ENCODE measurements around the gene NELFA.
"Not testable (repeated sequence)": the region's sequence is repeated elsewhere in the genome, so short reads cannot be mapped to it uniquely, and the experiment has no call there.

NELFA gene

GRCh38 chr4:1997712-1998111 is 11.1 kb downstream of the NELFA start:
- no peak for DNase-seq (ENCODE audit: low read depth)
- TF ChIP-seq, protein P1, sequence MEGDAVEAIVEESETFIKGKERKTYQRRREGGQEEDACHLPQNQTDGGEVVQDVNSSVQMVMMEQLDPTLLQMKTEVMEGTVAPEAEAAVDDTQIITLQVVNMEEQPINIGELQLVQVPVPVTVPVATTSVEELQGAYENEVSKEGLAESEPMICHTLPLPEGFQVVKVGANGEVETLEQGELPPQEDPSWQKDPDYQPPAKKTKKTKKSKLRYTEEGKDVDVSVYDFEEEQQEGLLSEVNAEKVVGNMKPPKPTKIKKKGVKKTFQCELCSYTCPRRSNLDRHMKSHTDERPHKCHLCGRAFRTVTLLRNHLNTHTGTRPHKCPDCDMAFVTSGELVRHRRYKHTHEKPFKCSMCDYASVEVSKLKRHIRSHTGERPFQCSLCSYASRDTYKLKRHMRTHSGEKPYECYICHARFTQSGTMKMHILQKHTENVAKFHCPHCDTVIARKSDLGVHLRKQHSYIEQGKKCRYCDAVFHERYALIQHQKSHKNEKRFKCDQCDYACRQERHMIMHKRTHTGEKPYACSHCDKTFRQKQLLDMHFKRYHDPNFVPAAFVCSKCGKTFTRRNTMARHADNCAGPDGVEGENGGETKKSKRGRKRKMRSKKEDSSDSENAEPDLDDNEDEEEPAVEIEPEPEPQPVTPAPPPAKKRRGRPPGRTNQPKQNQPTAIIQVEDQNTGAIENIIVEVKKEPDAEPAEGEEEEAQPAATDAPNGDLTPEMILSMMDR (IDR thresholded peaks at IDR 0.05; ENCODE audit: insufficient read depth, low read depth, low read length, missing control alignments): no peak
- H3K4me3 ChIP-seq (ENCODE audit: low read length): no peak overlapping the region

DNA sequence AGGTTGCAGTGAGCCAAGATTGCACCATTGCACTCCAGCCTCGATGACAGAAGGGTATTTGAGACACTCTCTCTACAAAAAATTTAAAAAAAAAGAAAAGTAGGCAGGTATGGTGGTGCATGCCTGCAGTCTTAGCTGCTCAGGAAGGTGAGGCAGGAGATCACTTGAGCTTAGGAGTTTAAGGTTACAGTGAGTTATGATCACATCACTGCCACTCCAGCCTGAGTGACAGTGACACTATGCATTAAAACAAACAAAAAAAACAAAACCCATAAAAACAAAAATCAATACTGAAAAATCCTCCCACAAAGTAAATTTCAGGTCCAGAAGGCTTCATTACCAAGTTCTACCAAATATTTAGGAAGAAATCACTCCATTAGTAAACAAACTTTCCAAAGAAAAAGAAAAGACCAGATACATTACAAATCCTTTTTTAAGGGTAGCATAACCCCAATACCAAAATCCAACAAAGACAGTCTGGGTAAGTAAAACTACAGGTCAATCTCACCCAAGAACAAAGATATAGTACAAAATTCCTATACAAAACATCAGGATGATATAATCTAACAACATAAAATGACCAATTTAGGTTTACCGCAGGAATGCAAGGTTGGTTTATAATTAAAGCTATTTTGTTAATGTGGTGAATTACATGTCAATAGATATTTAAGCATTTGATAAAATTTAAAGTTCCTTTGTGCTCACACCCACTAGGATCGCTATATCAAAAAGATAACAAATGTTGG is 11.7 kb downstream of the NELFA start:
- no peak for DNase-seq (ENCODE audit: low read depth)
- TF ChIP-seq, protein P1 (IDR thresholded peaks at IDR 0.05; ENCODE audit: insufficient read depth, low read depth, low read length, missing control alignments): no peak
- no peak overlapping the region for H3K4me3 ChIP-seq (ENCODE audit: low read length)

DNA sequence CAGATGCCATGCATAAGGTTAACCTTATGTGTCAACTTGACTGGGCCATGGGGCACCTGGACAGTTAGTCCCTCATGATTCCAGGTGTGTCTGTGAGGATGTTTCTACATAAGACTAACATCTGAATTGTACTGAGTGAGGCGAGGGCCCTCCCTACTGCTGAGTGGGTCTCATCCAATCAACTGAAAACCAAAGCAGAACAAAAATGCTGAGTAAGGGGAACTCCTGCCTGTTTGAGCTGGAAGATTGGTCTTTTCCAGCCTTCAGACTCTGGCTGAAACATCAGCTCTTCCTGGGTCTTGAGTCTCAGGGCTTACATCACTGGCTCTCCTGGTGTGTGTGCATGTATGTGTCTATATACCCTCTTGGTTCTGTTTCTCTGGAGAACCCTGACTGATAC is 13.8 kb downstream of the NELFA start:
- TF ChIP-seq, protein P1 (IDR thresholded peaks at IDR 0.05; ENCODE audit: insufficient read depth, low read depth, low read length, missing control alignments): no peak
- DNase-seq (ENCODE audit: low read depth): no peak

DNA sequence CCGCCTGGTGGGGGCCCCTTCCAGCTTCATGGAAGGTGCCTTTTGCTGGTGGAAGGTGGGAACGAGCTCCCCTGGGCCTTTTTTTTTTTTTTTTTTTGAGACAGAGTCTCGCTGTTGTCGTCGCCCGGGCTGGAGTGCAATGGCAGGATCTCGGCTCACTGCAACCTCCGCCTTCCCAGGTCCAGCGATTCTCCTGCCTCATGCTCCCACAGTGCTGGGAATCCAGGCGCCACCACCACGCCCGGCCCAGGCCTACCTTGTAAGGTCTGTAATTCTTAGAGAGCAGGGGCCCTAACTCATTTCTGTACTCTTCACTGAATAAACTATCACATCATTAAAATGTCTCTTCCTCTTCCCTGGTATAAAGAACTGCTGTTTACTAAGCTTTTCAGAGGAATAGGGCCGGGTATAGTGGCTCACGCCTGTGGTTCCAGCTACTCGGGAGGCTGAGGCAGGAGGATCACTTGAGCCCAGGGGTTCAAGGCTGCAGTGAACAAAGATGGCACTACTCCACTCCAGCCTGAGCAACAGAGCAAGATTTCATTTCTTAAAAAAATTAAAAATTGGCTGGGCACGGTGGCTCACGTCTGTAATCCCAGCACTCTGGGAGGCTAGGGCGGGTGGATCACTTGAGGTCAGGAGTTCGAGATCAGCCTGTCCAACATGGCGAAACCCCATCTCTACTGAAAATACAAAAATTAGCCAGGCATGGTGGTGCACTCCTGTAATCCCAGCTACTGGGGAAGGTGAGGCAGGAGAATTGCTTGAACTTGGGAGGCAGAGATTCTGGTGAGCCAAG is 14.9 kb downstream of the NELFA start:
- DNase-seq (ENCODE audit: low read depth); H3K4me3 ChIP-seq (ENCODE audit: low read length): not testable (repeated sequence)

More for the DNA sequence above, 13.8 kb downstream of the NELFA start:
- H3K4me3 ChIP-seq (ENCODE audit: low read length): no peak overlapping the region

DNA sequence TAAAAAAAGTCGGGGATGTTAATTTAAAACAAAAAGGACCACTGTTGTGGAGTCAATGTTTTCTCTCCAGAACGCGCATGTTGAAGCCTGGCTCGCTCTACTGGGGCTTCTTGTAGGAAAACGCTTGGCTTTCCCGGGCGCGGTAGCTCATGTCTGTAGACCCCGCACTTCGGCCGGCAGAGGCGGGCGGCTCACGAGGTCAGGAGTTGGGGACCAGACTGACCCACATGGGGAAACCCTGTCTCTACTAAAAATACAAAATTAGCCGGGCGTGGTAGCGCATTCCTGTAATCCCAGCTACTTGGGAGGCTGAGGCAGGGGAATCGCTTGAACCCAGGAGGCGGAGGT is 15.6 kb downstream of the NELFA start:
- no peak for DNase-seq (ENCODE audit: low read depth)
- no peak overlapping the region for H3K4me3 ChIP-seq (ENCODE audit: low read length)
- TF ChIP-seq, protein P1 (IDR thresholded peaks at IDR 0.05; ENCODE audit: insufficient read depth, low read depth, low read length, missing control alignments): no peak

- TF ChIP-seq, protein P1 (IDR thresholded peaks at IDR 0.05; ENCODE audit: insufficient read depth, low read depth, low read length, missing control alignments): no peak
- DNase-seq (ENCODE audit: low read depth): no peak
- no peak overlapping the region for H3K4me3 ChIP-seq (ENCODE audit: low read length)
These were observed 16.2 kb downstream of the NELFA start for GRCh38 chr4:1992468-1993168.

Measured in epithelial cell of esophagus (primary cell).